HG03432 (cell line): ENCODE data around the gene CNIH2.
"Not testable (repeated sequence)": the region's sequence is repeated elsewhere in the genome, so short reads cannot be mapped to it uniquely, and the experiment has no call there.

ENCODE experiments used
- ATAC-seq: cut with Tn5 transposase; IDR thresholded peaks from one replicate; pipeline ENCODE4 v1.9.1; 2021; ENCODE audit warnings: mild to moderate bottlenecking, moderate library complexity; ENCODE audit not compliant: unreplicated experiment

CNIH2 gene

GRCh38 chr11:66313321-66314185, 35.6 kb downstream of the CNIH2 start:
- no peak for ATAC-seq

- no peak for ATAC-seq
These were observed 36.2 kb downstream of the CNIH2 start for GRCh38 chr11:66314186-66314501.

- no peak for ATAC-seq
These were observed 36.9 kb downstream of the CNIH2 start for GRCh38 chr11:66314561-66315497.

GRCh38 chr11:66315498-66315885, 37.5 kb downstream of the CNIH2 start:
- no peak for ATAC-seq

GRCh38 chr11:66315921-66316811, 38.2 kb downstream of the CNIH2 start:
- no peak for ATAC-seq

GRCh38 chr11:66316849-66317251, 38.9 kb downstream of the CNIH2 start, which contains the start of gene CD248:
CD248 (minus strand) TSS chr11:66317044; CDS start chr11:66317027, 17 bp downstream.
- ATAC-seq, result no peak

- no peak for ATAC-seq
These were observed 39.3 kb downstream of the CNIH2 start for GRCh38 chr11:66317322-66317722.

GRCh38 chr11:66317723-66318599, 40.0 kb downstream of the CNIH2 start:
- no peak for ATAC-seq

- no peak for ATAC-seq
These were observed 40.6 kb downstream of the CNIH2 start for GRCh38 chr11:66318600-66318970.

- not testable (repeated sequence) for ATAC-seq
These were observed 42.3 kb downstream of the CNIH2 start for GRCh38 chr11:66320289-66320688.

- ATAC-seq, result not testable (repeated sequence)
These were observed 42.8 kb downstream of the CNIH2 start for GRCh38 chr11:66320748-66321147.

- ATAC-seq, result no peak
These were observed 43.6 kb downstream of the CNIH2 start for GRCh38 chr11:66321606-66322005.

- ATAC-seq, result no peak
These were observed 44.9 kb downstream of the CNIH2 start for GRCh38 chr11:66322732-66323427.

GRCh38 chr11:66323684-66324083, 45.7 kb downstream of the CNIH2 start:
- ATAC-seq, result no peak

- no peak for ATAC-seq
These were observed 46.7 kb downstream of the CNIH2 start for GRCh38 chr11:66324664-66325063.

GRCh38 chr11:66325263-66325671, 47.3 kb downstream of the CNIH2 start:
- ATAC-seq, result no peak

- ATAC-seq, result no peak
These were observed 48.5 kb downstream of the CNIH2 start for GRCh38 chr11:66326261-66327111.
